ENCODE measurements around the gene TDRD10. TPM values are rescaled to one million over a fixed set of nuclear protein-coding genes. Genes with fewer than 3 reads are reported as not detected.

TDRD10 gene
- total RNA-seq, 1 experiment from 2014 or later = 0.17 TPM

DNA sequence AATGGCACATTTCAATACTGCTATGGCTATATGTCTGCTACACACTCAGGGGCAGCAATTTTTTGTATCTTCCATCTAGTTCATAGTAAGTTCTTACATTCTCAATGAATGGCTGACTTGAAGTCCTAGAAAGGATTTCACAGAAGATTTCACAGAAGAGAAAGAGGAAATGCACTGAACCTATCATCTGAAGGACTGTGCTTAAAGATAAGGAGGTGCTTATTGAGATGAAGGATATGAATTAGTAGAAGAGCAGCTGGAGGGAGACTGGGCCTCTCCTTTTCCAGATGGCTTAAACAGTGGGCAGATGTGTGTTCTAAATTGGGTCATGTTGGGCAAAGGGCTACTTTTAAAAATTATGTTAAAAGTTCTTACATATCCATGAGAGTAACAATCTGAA is 91.4 kb downstream of the TDRD10 start:
- in situ Hi-C loops (cut with HindIII; ENCODE audit: low sequenced_read_pairs) = no loop called here
- no peak for DNase-seq (ENCODE audit: low spot score)

DNA sequence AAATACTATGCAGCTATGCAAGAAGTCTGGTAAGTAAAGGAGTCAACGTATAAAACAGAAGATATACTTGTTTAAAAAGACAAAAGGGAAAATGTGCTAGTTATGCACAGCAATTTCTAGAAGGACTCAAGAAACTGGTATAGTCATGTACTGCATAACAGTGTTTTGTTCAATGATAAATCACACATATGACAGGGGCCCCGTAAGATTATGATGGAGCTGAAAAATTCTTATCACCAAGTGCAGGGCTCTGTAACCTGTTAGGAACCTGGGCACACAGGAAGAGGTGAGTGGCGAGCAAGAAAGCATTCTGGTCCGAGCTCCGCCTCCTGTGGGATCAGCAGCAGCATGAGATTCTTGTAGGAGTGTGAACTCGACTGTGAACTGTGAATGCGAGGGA is 92.8 kb downstream of the TDRD10 start:
- no peak for DNase-seq (ENCODE audit: low spot score)
- in situ Hi-C loops (cut with HindIII; ENCODE audit: low sequenced_read_pairs) = no loop called here

DNA sequence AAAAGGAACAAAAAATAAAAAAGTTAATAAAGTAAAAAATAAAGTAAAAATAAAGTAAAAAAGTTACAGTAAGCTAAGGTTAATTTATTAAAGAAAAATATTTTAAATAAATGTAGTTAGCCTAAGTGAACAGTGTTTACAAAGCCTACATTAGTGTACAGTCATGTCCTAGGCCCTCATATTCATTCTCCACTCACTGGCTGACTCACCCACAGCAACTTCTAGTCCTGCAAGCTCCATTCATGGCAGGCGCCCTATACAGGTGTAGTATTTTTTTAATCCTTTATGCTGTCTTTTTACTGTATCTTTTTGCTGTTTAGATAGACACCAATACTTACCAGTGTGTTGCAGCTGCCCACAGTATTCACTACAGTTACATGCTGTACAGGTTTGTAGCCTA is 93.6 kb downstream of the TDRD10 start:
- in situ Hi-C loops (cut with HindIII; ENCODE audit: low sequenced_read_pairs) = no loop called here
- no peak for DNase-seq (ENCODE audit: low spot score)

Other genes starting within 250 kb of the TDRD10 start
- gene HAX1, start 229.6 kb upstream of the TDRD10 start, total RNA-seq (2014; rRNA removed; shearing (Covaris generic)) = 63.8 and 85.6 TPM in 2 replicates
- 0.24 TPM in 1 of 2 replicates, not detected in the other for gene AQP10, start 181.1 kb upstream of the TDRD10 start, total RNA-seq (2014; rRNA removed; shearing (Covaris generic))
- gene ATP8B2, start 176.7 kb upstream of the TDRD10 start, total RNA-seq (2014; rRNA removed; shearing (Covaris generic)) = 66.6 and 73.8 TPM in 2 replicates
- 4.7 and 44.7 TPM in 2 replicates for gene IL6R, start 96.9 kb upstream of the TDRD10 start, total RNA-seq (2014; rRNA removed; shearing (Covaris generic))
- not detected in 2 replicates for gene SHE, start 193 bp downstream of the TDRD10 start, total RNA-seq (2014; rRNA removed; shearing (Covaris generic))
- gene UBE2Q1, start 56.4 kb downstream of the TDRD10 start, total RNA-seq (2014; rRNA removed; shearing (Covaris generic)) = 38.0 and 61.2 TPM in 2 replicates
- not detected in 2 replicates for gene CHRNB2, start 65.6 kb downstream of the TDRD10 start, total RNA-seq (2014; rRNA removed; shearing (Covaris generic))
- gene ADAR, start 106.0 kb downstream of the TDRD10 start, total RNA-seq (2014; rRNA removed; shearing (Covaris generic)) = 67.4 and 94.1 TPM in 2 replicates

All from G401 (cell line).